SK-N-SH treated with all-trans-retinoic acid at 6 μM for 48 hours (cell line): ENCODE results near the gene ITK.
A peak's percentile ranks its signal among the peaks of the same experiment; 100 is the strongest.

Experiments used
- ATAC-seq: fragments of 200-7000 bp; cut with Tn5 transposase; 3 replicates; pipeline ENCODE4 v1.9.1; 2020; ENCODE audit warnings: mild to moderate bottlenecking, moderate library complexity
- ARNTL ChIP-seq: fragments of 450-650 bp; formaldehyde crosslinking; IDR thresholded peaks from 2 replicates; pipeline ENCODE4 v1.5.0; 2020; ENCODE audit warnings: low read depth, mild to moderate bottlenecking, moderate library complexity, borderline replicate concordance
- CREB5 ChIP-seq: fragments of 250-450 bp; sonication (Bioruptor Pico); IDR thresholded peaks from 2 replicates; pipeline ENCODE4 v1.5.1; 2020; ENCODE audit warnings: low read depth, mild to moderate bottlenecking, moderate library complexity
- CSRNP3 ChIP-seq: fragments of 250-450 bp; sonication (Bioruptor Pico); IDR thresholded peaks from 2 replicates; pipeline ENCODE4 v1.5.1; 2021; ENCODE audit warnings: mild to moderate bottlenecking, moderate library complexity
- GLIS3 ChIP-seq: fragments of 250-450 bp; sonication (Bioruptor Pico); IDR thresholded peaks from 2 replicates; pipeline ENCODE4 v1.5.0; 2020; ENCODE audit warnings: mild to moderate bottlenecking, moderate library complexity
- PATZ1 ChIP-seq: fragments of 250-450 bp; sonication (Bioruptor Pico); IDR thresholded peaks from 2 replicates; pipeline ENCODE4 v1.8.0; 2020; ENCODE audit warnings: mild to moderate bottlenecking, moderate library complexity, borderline replicate concordance
- POU6F1 ChIP-seq: fragments of 250-450 bp; sonication (Bioruptor Pico); IDR thresholded peaks from 2 replicates; pipeline ENCODE4 v1.8.0; 2021; ENCODE audit warnings: low read depth, mild to moderate bottlenecking, moderate library complexity, borderline replicate concordance
- PPARA ChIP-seq: fragments of 250-450 bp; sonication (Bioruptor Pico); IDR thresholded peaks from 2 replicates; pipeline ENCODE4 v1.5.0; 2020; ENCODE audit warnings: mild to moderate bottlenecking, borderline replicate concordance
- SNAI2 ChIP-seq: fragments of 250-450 bp; sonication (Bioruptor Pico); IDR thresholded peaks from 2 replicates; pipeline ENCODE4 v1.5.0; 2020; ENCODE audit warnings: mild to moderate bottlenecking, moderate library complexity
- TOX ChIP-seq: fragments of 250-450 bp; sonication (Bioruptor Pico); IDR thresholded peaks from 2 replicates; pipeline ENCODE4 v1.8.0; 2021; ENCODE audit warnings: mild to moderate bottlenecking, moderate library complexity, borderline replicate concordance
- TSHZ2 ChIP-seq: fragments of 250-450 bp; sonication (Bioruptor Pico); IDR thresholded peaks from 2 replicates; pipeline ENCODE4 v1.5.0; 2020; ENCODE audit warnings: mild to moderate bottlenecking, moderate library complexity
- ZNF70 ChIP-seq: fragments of 450-650 bp; formaldehyde crosslinking; IDR thresholded peaks from 2 replicates; pipeline ENCODE4 v1.5.0; 2020; ENCODE audit warnings: mild to moderate bottlenecking, moderate library complexity
- ZNF8 ChIP-seq: fragments of 450-650 bp; formaldehyde crosslinking; IDR thresholded peaks from 2 replicates; pipeline ENCODE4 v1.5.0; 2020; ENCODE audit warnings: mild to moderate bottlenecking, moderate library complexity

The ITK gene

GRCh38 chr5:157180374-157181264, at the start of gene ITK:
ITK (plus strand) TSS chr5:157180840; CDS start chr5:157180978, 138 bp downstream.
- ATAC-seq, result no peak
- TF ChIP-seq ARNTL, result no peak
- TF ChIP-seq PATZ1 (CRISPR knock-in tag), result no peak
- TF ChIP-seq ZNF70 (CRISPR knock-in tag), result no peak
- no peak for TF ChIP-seq TSHZ2 (CRISPR knock-in tag)
- TF ChIP-seq PPARA (CRISPR knock-in tag), result no peak
- no peak for TF ChIP-seq ZNF8 (CRISPR knock-in tag)
- TF ChIP-seq TOX (CRISPR knock-in tag), result no peak

- 0 out of 3 replicates have a peak, but pooled peaks have one; percentile 26 for ATAC-seq
- TF ChIP-seq ARNTL, result no peak
- no peak for TF ChIP-seq SNAI2 (CRISPR knock-in tag)
- no peak for TF ChIP-seq GLIS3 (CRISPR knock-in tag)
- no peak for TF ChIP-seq PPARA (CRISPR knock-in tag)
- no peak for TF ChIP-seq TOX (CRISPR knock-in tag)
- TF ChIP-seq CREB5 (CRISPR knock-in tag), result no peak
- TF ChIP-seq TSHZ2 (CRISPR knock-in tag), result no peak
Measured at GRCh38 chr5:157130925-157131324, 49.7 kb upstream of the ITK start.

GRCh38 chr5:157132281-157132612, 48.4 kb upstream of the ITK start:
- no peak for ATAC-seq

GRCh38 chr5:157137691-157138090, 42.9 kb upstream of the ITK start:
- no peak for TF ChIP-seq ZNF8 (CRISPR knock-in tag)
- TF ChIP-seq ZNF70 (CRISPR knock-in tag), result no peak
- no peak for TF ChIP-seq POU6F1
- no peak for ATAC-seq

More at GRCh38 chr5:157132281-157132612, 48.4 kb upstream of the ITK start:
- TF ChIP-seq CSRNP3 (CRISPR knock-in tag), result no peak
- no peak for TF ChIP-seq SNAI2 (CRISPR knock-in tag)
- no peak for TF ChIP-seq ZNF8 (CRISPR knock-in tag)
- TF ChIP-seq ARNTL, result no peak
